ENCODE data around the gene HECA. TPM values are rescaled to one million over a fixed set of nuclear protein-coding genes. Genes with fewer than 3 reads are reported as not detected.
"Not testable (repeated sequence)": the region's sequence is repeated elsewhere in the genome, so short reads cannot be mapped to it uniquely, and the experiment has no call there.

The HECA gene
- polyA plus RNA-seq, 1 donor = 31.4 TPM

GRCh38 chr6:139115989-139116758 is 18.7 kb upstream of the HECA start:
- no peaks in the 10 kb centered on the region for H3K4me1 ChIP-seq (ENCODE audit: control insufficient read depth, insufficient read depth, low read length)
- no peak overlapping the region for H3K4me3 ChIP-seq (ENCODE audit: low read length)
- 71% methylated on average over 1 of the region's 4 CpGs for WGBS (ENCODE audit: insufficient coverage, low lambda C conversion rate)
- no peaks in the 10 kb centered on the region for H3K27me3 ChIP-seq (ENCODE audit: control insufficient read depth, insufficient read depth, low read length)
- DNase-seq = no peak
- no peak overlapping the region for H3K27ac ChIP-seq (ENCODE audit: low read length)
- H3K36me3 ChIP-seq (ENCODE audit: control insufficient read depth, insufficient read depth, low read length) = no peaks in the 10 kb centered on the region
- H3K9me3 ChIP-seq (ENCODE audit: control insufficient read depth, low read depth, low read length) = no peaks in the 10 kb centered on the region

GRCh38 chr6:139117734-139118133 is 17.1 kb upstream of the HECA start:
- no CpG with 5 or more reads among the region's 1 CpG for WGBS (ENCODE audit: insufficient coverage, low lambda C conversion rate)
- H3K4me1 ChIP-seq (ENCODE audit: control insufficient read depth, insufficient read depth, low read length) = no peaks in the 10 kb centered on the region

GRCh38 chr6:139119552-139119951 is 15.3 kb upstream of the HECA start:
- WGBS (ENCODE audit: insufficient coverage, low lambda C conversion rate) = 57% methylated on average over 1 of the region's 3 CpGs
- no peak overlapping the region for H3K27ac ChIP-seq (ENCODE audit: low read length)
- H3K4me3 ChIP-seq (ENCODE audit: low read length) = no peak overlapping the region
- no peaks in the 10 kb centered on the region for H3K9me3 ChIP-seq (ENCODE audit: control insufficient read depth, low read depth, low read length)
- no peak for DNase-seq
- no peaks in the 10 kb centered on the region for H3K36me3 ChIP-seq (ENCODE audit: control insufficient read depth, insufficient read depth, low read length)
- no peaks in the 10 kb centered on the region for H3K27me3 ChIP-seq (ENCODE audit: control insufficient read depth, insufficient read depth, low read length)
- no peaks in the 10 kb centered on the region for H3K4me1 ChIP-seq (ENCODE audit: control insufficient read depth, insufficient read depth, low read length)

More at GRCh38 chr6:139117734-139118133, 17.1 kb upstream of the HECA start:
- Histone ChIP-seq H3K36me3 (ENCODE audit: control insufficient read depth, insufficient read depth, low read length) (no peaks in the 10 kb centered on the region), H3K27ac (ENCODE audit: low read length) (no peak overlapping the region), H3K9me3 (ENCODE audit: control insufficient read depth, low read depth, low read length) (no peaks in the 10 kb centered on the region), H3K4me3 (ENCODE audit: low read length) (no peak overlapping the region), H3K27me3 (ENCODE audit: control insufficient read depth, insufficient read depth, low read length) (no peaks in the 10 kb centered on the region)
- no peak for DNase-seq

DNA sequence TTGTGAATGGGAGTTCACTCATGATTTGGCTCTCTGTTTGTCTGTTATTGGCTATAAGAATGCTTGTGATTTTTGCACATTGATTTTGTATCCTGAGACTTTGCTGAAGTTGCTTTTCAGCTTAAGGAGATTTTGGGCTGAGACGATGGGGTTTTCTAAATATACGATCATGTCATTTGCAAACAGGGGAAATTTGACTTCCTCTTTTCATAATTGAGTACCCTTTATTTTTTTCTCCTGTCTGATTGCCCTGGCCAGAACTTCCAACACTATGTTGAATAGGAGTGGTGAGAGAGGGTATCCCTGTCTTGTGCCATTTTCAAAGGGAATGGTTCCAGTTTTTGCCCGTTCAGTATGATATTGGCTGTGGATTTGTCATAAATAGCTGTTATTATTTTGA is 12.1 kb upstream of the HECA start:
- H3K27ac ChIP-seq (ENCODE audit: low read length); H3K27me3 ChIP-seq (ENCODE audit: control insufficient read depth, insufficient read depth, low read length); H3K36me3 ChIP-seq (ENCODE audit: control insufficient read depth, insufficient read depth, low read length); H3K4me3 ChIP-seq (ENCODE audit: low read length); H3K4me1 ChIP-seq (ENCODE audit: control insufficient read depth, insufficient read depth, low read length); H3K9me3 ChIP-seq (ENCODE audit: control insufficient read depth, low read depth, low read length); DNase-seq: not testable (repeated sequence)
- no CpG with 5 or more reads among the region's 3 CpGs for WGBS (ENCODE audit: insufficient coverage, low lambda C conversion rate)

DNA sequence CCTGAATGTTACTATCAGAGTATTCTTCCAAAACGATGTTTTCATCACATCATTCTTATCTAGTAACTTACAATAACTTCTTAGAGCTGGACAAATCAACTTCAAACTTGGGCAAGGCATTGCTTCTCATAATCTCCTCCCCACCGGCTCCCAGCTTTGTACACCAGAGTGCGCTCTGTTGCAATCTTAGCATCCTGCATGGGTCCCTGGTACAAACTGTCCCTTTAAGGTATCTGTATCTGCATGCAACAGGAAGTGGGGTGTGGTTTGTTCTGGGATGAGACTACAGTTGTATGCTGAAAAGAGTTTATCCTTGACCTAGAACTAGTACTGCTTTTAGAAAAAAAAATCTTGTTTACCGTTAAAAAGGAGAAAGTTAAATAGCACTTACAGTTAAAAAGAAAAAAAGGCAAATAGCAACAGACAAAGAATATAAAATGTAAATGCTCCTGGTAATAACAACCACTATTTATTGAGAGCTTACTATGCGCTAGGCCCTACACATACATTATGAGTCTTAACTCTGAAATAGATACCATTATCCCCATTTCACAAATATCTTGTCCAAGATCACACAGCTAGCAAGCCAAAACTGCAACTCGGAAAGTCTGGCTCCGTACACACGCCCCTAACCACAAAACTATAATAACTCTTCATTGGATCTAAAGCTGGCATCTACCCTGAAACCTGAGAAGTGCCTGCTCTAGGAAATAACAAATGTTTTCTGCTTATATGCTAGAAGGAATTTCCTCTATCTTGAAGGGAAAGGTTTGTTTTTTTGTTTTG is 9.8 kb upstream of the HECA start:
- Histone ChIP-seq H3K9me3 (ENCODE audit: control insufficient read depth, low read depth, low read length) (no peaks in the 10 kb centered on the region), H3K4me1 (ENCODE audit: control insufficient read depth, insufficient read depth, low read length) (no peaks in the 10 kb centered on the region), H3K36me3 (ENCODE audit: control insufficient read depth, insufficient read depth, low read length) (no peaks in the 10 kb centered on the region), H3K4me3 (ENCODE audit: low read length) (no peak overlapping the region), H3K27ac (ENCODE audit: low read length) (no peak overlapping the region), H3K27me3 (ENCODE audit: control insufficient read depth, insufficient read depth, low read length) (no peaks in the 10 kb centered on the region)
- DNase-seq = peak; percentile 70 to 71
- WGBS (ENCODE audit: insufficient coverage, low lambda C conversion rate) = 8% methylated on average over 2 of the region's 8 CpGs

DNA sequence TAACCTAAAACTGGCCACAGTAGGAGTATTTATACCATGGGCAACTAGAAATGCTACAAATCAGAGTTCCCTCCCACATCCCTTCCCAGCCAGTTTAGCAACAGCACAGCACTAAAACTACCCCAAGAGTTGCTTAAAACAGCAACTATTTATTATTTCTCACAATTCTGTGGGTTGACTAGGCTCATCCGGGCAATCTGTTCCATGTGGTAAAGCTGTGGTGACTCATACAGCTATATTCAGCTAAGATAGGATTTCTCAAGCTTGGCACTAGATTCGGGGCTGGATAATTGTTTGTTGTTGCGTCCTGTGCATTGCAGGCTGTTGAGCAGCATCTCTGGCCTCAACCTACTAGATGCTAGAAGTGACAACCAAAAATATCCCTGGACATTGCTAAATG is 8.6 kb upstream of the HECA start:
- no peak overlapping the region for H3K27ac ChIP-seq (ENCODE audit: low read length)
- H3K4me1 ChIP-seq (ENCODE audit: control insufficient read depth, insufficient read depth, low read length) = no peaks in the 10 kb centered on the region

GRCh38 chr6:139126931-139127330 is 7.9 kb upstream of the HECA start:
- WGBS (ENCODE audit: insufficient coverage, low lambda C conversion rate) = 100% methylated on average over 1 of the region's 4 CpGs
- H3K27me3 ChIP-seq (ENCODE audit: control insufficient read depth, insufficient read depth, low read length) = no peaks in the 10 kb centered on the region
- H3K36me3 ChIP-seq (ENCODE audit: control insufficient read depth, insufficient read depth, low read length) = no peaks in the 10 kb centered on the region
- no peak overlapping the region for H3K4me3 ChIP-seq (ENCODE audit: low read length)
- no peak overlapping the region for H3K27ac ChIP-seq (ENCODE audit: low read length)
- no peaks in the 10 kb centered on the region for H3K4me1 ChIP-seq (ENCODE audit: control insufficient read depth, insufficient read depth, low read length)
- H3K9me3 ChIP-seq (ENCODE audit: control insufficient read depth, low read depth, low read length) = no peaks in the 10 kb centered on the region
- DNase-seq = no peak

More for the DNA sequence above, 8.6 kb upstream of the HECA start:
- Histone ChIP-seq H3K27me3 (ENCODE audit: control insufficient read depth, insufficient read depth, low read length) (no peaks in the 10 kb centered on the region), H3K36me3 (ENCODE audit: control insufficient read depth, insufficient read depth, low read length) (no peaks in the 10 kb centered on the region), H3K9me3 (ENCODE audit: control insufficient read depth, low read depth, low read length) (no peaks in the 10 kb centered on the region), H3K4me3 (ENCODE audit: low read length) (no peak overlapping the region)
- DNase-seq = no peak
- no CpG with 5 or more reads among the region's 3 CpGs for WGBS (ENCODE audit: insufficient coverage, low lambda C conversion rate)

DNA sequence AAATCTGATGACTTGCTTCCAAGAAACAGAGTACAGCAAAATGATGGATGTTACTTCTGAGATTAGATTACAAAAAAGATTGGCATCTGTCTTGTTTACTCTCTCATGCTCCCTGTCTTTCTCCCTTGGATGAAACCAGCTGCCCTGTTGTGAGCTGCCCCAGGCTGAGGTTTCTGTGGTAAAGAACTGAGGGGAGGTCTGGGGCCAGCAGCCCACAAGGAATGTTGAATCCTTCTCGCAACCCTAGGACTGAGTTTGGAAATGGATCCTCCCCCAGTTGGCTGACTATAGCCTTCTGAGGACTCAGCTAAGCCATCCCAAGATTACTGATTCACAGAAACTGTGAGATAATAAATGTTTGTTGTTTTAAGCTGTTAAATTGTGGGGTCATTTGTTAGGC is 5.6 kb upstream of the HECA start:
- no peak for DNase-seq
- Histone ChIP-seq H3K4me1 (ENCODE audit: control insufficient read depth, insufficient read depth, low read length) (no peaks in the 10 kb centered on the region), H3K27ac (ENCODE audit: low read length) (no peak overlapping the region), H3K4me3 (ENCODE audit: low read length) (no peak overlapping the region), H3K27me3 (ENCODE audit: control insufficient read depth, insufficient read depth, low read length) (no peaks in the 10 kb centered on the region), H3K9me3 (ENCODE audit: control insufficient read depth, low read depth, low read length) (no peaks in the 10 kb centered on the region), H3K36me3 (ENCODE audit: control insufficient read depth, insufficient read depth, low read length) (no peaks in the 10 kb centered on the region)
- WGBS (ENCODE audit: insufficient coverage, low lambda C conversion rate) = no CpG with 5 or more reads among the region's 1 CpG

DNA sequence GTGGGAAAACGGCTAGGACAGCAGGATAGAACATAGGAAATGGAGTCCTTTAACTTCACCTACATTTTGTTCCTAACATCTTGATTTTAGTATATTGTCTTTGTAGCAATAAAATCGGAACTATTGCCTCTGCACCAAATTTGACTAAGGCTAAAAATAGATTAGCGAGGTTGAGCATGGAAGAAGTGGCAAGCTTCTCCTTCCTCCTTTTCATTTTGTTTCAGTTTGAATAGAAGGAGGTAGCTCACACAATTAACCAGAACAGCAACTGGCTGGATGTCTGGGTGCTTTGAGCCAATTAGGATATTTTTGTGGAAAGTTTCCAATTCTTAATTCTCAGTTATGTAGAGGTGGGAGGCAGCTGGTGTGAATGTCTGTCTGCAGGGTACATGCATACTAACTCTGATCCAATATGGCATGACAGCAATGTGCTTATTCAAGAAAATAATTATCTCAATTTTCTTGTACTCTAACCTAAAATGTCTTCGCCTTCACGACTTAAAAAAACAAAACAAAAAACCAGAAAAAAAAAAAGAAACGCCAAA is 3.1 kb upstream of the HECA start:
- no peaks in the 10 kb centered on the region for H3K36me3 ChIP-seq (ENCODE audit: control insufficient read depth, insufficient read depth, low read length)
- no peaks in the 10 kb centered on the region for H3K27me3 ChIP-seq (ENCODE audit: control insufficient read depth, insufficient read depth, low read length)
- 91% methylated on average over 2 of the region's 6 CpGs for WGBS (ENCODE audit: insufficient coverage, low lambda C conversion rate)
- no peak overlapping the region for H3K27ac ChIP-seq (ENCODE audit: low read length)
- peaks cover 2% of the 10 kb centered on the region for H3K9me3 ChIP-seq (ENCODE audit: control insufficient read depth, low read depth, low read length)
- H3K4me3 ChIP-seq (ENCODE audit: low read length) = no peak overlapping the region
- DNase-seq = no peak
- peaks cover 1% of the 10 kb centered on the region for H3K4me1 ChIP-seq (ENCODE audit: control insufficient read depth, insufficient read depth, low read length)

DNA sequence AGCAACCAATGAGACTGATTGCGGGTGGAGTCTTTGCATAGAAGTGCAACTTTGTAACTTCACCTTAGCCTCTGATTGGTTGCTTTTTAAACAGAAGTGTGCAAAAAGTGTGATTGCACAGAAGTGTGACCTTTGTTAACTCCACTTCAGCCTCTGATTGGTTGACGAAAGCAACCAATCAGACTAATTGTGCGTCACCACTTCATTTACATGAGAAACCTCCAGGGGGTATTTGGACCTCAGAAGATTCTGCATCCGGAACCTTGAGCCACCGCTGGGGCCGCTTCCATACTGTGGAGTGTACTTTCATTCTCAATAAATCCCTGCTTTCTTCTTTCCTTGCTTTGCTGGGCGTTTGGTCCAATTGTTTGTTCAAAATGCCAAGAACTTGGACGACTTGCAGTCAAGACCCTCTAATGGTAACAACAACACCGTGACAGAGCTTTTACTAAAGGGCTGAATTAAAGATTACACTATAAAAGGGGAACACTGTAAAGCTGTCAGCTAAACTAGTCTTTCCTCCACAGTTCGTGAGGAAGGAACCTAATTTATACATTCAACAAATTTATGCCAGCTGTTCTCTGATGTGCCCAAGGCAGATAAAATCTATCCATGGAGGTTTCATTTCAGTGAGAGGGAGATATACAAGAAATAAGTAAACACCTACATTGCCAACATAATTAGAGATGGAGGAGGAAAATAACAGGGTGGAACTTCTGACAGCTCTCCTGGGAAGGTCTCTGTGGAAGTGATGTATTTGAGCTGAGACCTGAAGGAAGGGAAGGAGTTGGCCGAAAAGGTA is 1.4 kb upstream of the HECA start:
- no peaks in the 10 kb centered on the region for H3K27me3 ChIP-seq (ENCODE audit: control insufficient read depth, insufficient read depth, low read length)
- peaks cover 2% of the 10 kb centered on the region for H3K9me3 ChIP-seq (ENCODE audit: control insufficient read depth, low read depth, low read length)
- no peak overlapping the region for H3K27ac ChIP-seq (ENCODE audit: low read length)
- H3K36me3 ChIP-seq (ENCODE audit: control insufficient read depth, insufficient read depth, low read length) = no peaks in the 10 kb centered on the region
- DNase-seq = peak in 1 of 2 donors; percentile 20
- no peak overlapping the region for H3K4me3 ChIP-seq (ENCODE audit: low read length)
- no CpG with 5 or more reads among the region's 11 CpGs for WGBS (ENCODE audit: insufficient coverage, low lambda C conversion rate)
- H3K4me1 ChIP-seq (ENCODE audit: control insufficient read depth, insufficient read depth, low read length) = peaks cover 8% of the 10 kb centered on the region

Measured in large intestine (tissue), 3 donors.